M059J (cell line): ENCODE results near the gene SPATA32. TPM values are rescaled to one million over a fixed set of nuclear protein-coding genes. Genes with fewer than 3 reads are reported as not detected.
A peak's percentile ranks its signal among the peaks of the same experiment; 100 is the strongest.

ENCODE experiments used
- DNase-seq: peaks from one replicate; pipeline ENCODE4 v3.0.0-alpha.2; 2012; ENCODE audit warnings: low read depth
- total RNA-seq: library from RNA; depleted of rRNA; stranded (reverse); fragments of >200 nt; shearing (Covaris generic); gene quantifications from 2 replicates; pipeline ENCODE4 v1.2.3, GENCODE V29; 2014

Gene SPATA32
- total RNA-seq, 1 experiment from 2014 or later = not detected

DNA sequence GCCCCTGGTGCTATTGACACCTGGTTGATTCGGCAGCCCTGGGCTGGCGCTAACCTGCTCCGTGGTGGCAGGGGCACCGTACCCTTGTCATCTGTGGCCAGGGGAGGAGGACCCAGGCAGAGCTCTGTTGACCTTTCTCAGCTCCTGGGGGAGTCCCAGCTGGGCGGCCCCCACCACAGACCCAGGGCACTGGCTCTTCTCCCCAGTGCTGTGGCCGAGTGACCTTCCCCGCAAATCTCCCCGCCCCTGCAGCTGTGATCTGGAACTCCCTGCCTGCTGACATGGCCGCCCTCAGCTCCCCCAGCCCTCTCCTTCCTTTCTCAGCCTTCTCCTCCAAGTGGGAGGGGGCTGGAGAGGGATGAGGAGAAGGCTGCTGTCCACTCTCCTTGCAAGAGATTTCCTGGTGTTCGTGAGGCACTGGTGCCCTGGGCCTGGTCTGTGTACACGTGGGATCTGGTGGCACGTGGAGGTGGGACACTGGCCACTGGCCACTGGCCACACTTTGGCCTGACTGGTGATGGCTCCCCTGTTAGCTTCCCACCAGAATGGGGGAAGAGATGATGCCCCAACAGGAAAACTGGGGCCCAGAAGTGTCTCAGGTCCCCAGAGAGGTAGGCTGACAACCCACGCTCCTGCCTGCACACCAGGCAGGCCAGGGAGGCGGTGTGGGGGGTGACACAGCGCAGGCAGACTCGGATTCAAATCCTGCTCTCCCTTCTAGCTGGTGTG lies 32.0 kb downstream of the SPATA32 start:
- no peak for DNase-seq

DNA sequence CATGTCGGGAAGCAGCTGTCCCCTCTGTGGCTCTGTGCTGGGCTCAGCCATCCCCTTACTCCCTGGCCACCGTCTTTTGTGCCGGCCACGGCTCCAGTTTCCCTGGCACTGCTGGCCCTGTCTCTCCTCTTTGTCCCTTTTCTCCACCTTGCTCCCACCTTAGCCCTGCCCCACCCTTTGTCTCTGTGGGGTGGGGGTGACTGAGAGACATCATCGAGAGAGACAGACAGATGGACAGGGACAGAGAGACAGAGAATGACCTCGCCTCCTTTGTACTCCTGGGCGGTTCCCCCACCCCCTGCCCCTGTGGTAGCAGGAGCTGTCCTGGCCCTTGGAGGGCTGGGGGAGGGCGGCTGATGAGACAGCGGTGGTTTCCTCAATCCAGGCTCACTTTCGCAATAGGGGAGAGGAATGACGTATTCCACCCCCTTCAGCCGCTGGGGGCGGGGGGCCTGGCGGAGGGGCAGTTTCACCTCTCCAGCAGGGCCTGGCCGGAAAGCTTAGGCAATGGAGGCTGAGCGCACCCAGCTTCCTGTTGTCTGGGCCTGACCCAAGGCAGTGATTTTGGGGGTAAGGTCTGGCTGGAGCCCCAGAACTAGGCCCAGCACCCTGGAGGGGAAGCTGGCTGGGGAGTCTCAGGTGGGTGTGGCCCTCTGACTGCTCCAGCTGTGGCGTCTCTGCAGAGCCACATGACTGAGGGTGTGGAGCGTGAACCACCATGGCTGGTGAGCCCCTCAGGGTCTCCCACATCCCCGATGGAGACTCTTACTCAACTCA lies 32.9 kb downstream of the SPATA32 start:
- DNase-seq = peak; percentile 83

DNA sequence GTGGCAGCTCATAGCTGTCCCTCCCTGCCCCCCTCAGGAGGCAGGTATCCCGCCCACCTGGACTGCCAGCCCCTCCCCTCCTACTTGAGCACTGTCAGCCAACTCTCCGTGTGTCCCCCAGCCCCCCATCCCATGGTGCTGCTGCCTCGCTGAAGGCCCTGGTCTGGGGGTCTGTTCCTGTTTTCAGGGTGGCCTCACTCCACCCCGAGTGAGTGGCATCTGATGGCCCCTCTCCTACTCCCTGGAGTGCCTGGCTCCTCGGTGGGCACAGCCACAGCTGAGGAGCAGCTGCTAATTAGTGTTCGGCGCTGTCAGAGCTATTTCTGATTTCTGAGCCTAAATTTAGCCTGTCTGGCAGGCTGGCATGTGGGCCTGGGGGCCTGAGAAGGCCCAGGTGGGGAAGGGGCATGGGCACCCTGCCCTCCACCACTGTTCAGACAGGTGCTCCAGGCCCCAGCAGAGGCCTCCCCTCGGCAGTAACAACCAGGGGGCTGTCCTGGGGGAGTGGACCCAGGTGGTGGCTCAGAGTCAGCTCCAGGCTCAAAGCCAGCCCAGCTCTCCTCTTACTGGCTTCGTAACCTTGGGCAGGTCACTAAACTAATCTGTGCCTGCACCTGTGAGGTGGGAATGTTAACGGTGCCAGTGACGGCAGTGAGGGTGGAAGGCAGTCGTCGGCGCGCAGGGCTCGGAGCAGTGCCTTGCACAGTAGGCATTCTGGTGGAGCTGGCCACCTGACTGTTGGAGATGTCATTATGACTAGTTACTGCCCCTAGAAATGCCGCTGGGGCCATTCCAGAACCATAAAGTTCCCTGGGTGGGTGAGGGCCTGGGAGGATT lies 33.8 kb downstream of the SPATA32 start:
- no peak for DNase-seq

DNA sequence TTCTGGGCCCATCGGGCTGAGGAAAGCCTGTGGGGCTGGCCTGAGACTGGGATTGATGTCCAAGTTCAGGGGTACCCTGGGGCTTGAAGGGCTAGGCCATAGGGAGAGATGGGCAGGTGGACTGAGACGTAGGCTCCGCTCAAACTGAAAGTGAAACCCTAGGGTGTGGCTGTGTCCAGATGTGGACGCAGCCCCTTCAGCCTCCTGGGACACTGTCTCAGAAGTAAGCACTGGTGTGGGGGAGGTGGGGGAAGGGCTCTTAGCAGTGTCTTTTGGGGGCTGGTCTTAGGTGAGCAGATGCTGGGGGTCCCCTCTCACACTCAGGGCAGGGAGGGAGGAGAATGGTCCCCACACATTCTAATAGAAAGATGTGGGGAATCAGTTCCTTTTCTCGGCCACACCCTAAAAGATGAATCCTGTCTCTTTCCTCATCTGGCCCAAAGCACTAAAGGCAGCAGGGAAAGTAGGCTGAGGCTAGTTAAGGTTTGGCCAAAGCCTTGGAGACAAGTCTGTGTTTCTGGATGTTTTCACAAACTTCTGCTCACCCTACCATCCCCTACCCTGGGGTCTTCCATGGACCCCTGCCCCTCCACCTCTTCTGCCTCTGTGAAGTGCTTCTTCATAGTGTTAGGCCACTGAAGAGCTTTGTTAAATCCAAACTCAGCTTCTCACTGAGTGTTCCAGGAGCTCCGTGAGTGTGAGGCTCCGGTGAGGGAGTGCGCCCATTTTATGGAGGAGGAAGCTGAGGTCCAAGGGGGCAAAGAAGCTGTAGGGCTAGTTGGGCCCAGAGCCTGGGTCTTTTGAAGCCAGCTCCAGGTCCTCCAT lies 34.6 kb downstream of the SPATA32 start:
- no peak for DNase-seq

DNA sequence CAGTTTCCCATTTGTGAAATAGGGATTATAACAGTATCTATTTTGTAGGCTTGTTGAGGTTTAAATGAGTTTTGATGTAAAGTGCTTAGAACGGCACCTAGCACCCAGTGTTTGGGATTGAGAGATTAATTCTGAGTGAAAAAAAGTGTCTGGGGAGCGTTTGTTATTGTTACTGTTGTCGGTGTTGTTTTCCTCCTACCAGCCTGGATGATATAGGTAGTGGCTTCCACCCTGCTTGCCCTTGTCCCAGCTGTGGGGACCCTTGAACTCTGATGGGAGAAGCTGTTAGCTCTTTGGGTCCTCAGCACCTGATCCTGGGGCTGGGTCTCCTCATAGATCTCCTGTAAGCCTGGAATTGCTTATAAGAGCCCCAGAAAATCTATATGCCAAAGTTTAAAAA lies 35.3 kb downstream of the SPATA32 start:
- DNase-seq = no peak

DNA sequence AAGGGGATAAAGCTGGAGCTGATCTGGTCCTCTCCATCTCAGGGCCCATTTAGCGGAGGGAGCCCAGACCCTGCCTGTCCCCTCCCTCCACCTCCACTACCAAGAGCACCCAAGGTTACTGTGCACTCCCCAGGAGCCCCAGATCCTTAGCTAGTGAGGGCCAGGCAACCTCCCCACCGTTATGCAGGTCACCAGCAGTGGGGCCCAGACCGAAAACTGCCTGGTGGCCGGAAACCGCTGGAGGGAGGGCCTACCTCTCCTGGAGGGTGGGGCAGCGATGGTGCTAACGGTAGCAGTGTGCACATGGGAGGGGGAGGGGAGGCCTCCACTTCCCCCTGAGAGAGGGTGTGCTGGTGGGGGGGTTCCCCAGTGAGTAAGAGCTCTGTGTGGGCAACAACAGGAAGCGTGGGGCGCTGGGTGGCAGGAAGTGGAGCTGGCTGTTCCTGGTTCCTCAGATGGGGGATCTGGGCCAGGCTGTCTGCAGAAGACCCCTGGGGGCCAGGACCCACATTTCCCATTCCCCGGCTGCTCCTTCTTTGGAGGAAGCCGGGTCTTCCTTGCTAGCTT lies 35.8 kb downstream of the SPATA32 start:
- DNase-seq = no peak

DNA sequence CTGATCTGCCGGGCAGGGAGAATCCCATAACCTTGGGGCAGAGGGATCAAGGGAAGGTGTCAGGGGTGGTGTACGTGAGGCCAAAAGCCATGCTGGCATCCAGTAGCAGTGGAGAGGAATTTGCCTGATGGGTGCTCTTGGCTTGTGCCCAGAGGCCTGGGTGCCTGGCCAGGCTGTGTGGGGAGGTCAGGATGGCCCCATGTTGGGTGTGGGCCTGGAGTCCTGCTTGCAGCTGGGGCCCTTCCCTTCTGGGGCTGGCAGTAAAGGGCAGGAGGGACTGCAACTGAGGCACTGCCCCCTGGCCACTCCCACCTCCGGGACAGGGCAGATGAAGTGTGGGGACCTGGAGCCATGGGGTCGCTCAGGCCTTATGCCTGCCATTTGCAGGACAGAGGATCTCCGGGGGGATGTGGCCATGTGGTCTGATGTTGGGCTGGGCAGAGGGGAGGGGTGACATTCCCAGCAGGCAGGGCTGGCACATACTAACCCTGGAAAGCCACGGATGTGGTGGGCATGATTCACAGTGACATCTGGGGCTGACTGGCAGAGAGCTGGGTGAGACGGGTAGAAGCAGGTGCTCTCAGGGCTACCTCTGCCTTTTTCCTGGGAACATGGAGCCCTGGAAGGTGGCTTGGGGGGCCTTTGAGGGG lies 36.7 kb downstream of the SPATA32 start:
- peak; percentile 65 for DNase-seq

DNA sequence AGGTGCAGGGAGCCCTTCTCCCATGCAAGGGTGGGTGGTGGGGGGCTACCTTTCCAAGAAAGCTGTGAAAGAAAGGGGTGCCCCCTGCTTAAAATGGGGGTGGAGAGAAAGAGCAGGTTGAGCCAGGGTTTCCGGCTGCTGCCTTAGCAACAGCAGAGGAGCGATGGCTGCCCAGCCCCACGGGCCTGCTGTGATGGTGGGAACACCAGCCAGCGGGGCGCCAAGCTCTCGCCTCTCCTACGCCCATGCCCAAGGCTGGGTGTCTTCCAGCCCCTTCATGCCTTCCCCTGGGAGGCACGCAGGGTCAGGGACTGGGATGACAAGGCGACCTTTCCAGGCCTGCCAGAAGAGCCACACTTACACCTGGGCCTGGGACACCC lies 37.2 kb downstream of the SPATA32 start:
- no peak for DNase-seq

DNA sequence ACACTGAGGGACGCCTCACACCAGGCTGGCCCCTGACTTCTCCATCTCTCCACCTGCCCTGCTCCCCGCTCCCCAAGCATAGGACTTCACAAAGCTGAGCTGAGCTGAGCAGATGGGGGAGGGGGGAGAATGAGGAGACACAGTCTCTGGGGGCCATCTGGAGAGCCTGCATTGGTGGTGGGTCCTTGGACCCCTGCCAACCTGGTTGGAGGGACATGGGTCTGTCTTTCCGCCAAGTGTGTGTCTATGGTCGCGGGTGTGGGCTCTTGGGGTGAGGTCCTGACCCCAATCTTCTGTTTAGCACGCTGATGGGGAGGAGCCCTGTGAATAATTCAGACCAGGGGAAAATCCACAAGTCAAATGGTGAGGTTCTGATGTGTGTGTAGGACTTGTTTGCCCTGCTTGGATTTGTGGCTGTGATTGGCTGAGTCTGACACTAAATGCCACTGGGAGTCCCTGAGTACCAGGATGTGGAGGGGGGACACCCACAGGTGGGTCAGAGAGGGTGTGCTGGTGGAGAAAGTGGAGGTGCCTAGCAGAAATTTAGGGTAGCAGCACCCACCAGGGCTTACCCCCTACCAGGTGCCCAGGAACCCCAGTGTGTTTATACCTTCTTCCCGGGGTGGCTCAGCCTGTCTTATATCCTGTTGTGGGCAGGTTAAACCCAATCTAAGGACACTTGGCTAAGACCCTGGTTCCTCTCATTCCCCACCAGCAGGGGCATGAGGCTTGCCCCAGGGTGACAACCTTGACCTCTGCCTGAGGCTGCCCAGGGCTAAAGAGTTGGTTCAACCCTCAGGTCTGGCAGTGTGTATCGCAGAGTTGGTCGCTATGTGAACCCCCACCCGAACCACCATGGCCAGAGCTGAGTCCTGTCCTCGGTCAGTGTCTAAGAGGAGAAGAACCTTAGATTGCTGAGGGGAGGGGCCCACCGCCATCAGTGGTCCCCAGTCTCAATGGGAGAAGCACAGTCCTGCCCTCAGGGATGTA lies 38.1 kb downstream of the SPATA32 start:
- no peak for DNase-seq

DNA sequence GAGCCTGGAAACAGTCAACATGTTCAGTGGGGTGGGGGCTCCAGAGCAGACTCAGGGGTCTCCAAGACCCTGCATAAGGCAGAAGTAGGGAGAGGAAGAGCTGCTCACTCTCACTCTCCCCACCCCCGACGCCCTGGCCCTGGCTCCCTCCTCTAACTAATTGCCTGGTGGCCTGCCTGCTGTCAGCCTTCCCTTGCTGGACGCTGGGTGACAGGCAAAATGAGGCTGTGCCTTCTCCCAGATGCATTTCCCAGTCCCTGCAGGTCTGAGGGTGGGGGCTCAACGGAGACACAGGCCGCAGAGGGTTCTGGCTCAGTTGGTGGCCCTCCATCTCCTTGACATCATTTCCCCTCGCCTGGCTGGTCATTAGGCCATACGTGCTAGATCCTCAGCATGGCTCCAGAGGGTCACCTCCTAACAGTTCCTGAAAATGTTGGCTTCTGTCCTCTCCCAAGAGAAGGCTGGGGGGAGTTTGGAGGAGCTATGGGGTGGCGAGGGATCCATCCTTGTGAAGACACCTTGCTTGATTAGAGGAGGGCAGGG lies 38.8 kb downstream of the SPATA32 start:
- DNase-seq = no peak

DNA sequence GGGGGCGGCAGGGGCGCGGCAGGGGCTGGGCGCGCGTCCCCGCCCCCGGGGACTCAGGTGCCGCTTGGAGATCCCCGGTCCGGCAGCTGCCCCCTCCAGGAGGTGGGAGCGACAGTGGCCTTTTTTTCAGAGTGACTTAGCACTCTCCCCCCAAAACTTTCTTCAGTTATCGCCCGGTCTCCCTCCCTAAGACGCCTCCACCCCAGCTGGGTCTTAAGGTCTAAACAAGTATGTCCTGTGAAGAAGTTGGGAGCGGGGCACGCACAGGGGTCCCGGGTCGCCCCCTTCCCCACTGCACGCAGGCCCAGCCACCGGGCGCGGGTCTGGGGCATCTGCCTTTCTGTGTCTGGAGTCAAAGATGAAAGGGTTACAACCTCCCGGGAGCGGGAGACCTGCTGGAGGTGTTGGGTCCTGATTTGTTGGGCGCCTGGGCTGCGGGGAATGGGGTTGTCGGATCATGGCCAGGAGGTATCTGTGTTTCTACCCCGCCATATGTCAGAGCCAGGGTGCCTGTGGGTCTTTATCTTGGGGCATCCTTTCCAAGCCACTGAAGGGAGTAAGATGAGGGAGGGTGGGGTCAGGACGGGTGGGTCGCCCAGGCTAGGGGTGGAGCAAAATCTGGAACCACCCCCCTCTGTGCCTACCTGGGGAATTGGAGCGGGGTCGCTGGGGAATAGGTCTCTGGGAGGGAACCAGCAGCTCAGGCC lies 39.5 kb downstream of the SPATA32 start:
- DNase-seq = no peak

DNA sequence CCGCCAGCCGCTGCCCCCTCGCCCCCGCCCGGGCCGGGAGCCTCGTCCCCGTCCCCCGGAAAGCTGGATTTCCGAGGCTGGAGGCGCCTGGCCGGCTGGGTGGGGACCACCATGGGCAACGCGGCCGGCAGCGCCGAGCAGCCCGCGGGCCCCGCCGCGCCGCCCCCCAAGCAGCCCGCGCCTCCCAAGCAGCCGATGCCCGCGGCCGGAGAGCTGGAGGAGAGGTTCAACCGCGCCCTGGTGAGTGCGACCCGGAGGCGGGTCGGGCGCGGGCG lies 39.9 kb downstream of the SPATA32 start:
- DNase-seq = no peak

DNA sequence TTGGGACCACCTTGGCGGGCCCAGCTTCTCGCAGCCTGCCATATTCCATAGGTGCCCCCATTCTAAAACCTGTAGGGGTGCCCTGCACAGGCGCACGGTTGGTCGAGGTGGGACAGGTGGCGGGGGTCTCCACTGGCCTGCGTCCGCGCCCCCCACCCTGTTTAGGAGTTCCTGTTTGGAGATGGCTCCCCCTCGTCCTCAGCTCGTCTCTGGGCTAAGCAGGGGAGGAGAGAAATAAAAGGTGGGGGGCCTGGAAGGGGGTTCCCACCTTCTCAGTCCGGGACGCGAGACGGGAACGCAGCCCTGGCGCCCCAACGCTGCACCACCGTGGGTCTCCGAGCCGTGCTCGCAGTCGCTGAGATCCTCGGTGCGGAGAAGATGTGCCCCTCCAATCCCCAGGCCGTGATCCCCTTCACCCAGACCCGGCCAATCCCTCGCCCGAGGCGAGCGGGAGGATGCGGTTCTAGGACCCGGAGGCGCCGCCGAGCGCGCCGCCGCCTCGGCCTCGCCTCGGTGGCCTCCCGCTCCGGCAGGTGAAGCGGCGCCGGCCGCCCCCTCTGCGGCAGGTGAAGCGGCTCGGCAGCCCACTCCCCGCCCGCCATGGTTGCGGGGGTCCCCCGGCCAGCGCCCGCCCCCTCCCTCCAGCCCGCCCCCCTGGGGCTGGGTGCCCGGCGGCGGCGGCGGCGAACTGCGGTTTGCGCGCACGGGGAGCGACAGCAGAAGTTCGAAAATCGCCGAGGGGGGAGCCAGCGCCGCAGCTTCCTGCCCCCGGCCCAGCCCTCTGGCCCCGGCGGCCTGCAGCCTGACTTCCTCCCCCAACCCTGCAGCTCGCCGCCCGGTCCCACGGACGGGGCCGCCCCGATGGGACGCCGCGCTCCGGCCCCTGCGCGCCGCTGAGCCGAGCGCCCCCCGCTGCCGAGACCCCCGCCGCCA lies 40.5 kb downstream of the SPATA32 start, which contains the start of gene FMNL1:
Gene FMNL1 (plus strand): TSS at position 805 of the 933 bp plus-strand sequence. CDS start 240 bp downstream, outside the sequence.
- DNase-seq = no peak

DNA sequence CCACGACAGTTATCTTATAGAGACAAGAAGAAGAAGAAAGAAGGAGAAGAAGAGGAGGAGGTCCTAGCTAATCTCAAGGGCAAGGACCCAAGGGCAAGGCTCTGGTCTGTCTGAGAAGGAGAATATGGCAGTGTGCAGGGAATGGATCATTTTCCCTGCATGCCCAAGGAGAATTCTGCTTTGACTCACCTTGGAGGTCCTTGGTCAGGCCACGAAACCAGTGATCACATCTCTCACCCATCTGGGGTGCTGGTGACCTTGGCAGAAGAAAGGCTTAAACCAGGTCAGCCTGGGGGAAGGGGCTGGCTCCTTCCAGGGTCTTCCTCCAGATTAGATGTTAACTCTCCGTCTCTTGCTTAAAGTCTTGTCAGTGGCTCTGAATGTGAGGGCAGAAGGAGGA lies 41.8 kb downstream of the SPATA32 start:
- DNase-seq = no peak

DNA sequence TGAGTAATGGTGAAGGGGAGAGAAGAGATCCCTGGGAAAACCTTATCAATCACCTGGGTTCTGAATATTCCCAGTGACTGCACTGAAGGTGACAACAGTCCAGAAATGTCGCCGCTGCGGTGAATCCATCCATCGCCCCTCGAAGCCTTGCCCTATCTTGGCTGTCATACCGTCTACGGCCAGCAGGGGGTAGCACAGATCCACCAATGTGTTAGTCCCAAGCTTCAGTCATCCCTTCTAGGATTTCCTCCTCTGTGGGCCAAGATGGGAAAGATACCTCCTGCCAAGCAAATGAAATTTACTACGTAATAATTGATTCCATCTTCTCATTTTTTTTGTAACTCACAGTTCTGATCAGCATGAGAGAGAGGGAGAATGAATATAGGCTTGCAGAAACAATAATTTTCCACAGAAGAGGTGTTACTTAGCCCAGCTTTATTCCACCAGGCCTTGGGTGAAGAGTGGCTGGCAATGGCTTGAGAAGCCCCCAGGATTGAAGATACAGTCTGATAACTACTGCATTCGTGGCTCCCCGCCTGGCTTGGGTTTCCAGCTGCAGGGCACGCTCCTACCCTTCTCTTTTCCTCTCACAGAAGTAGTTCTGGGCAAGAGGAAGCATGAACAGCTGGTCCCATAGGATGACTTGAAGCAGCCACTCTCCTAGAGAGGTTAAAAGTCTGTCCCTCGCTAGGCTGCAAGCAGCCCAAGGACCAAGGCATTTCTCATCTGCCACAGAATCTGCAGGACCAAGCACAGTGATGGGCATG lies 42.8 kb downstream of the SPATA32 start:
- DNase-seq = peak; percentile 72
